Stimulated activated CD4-positive, alpha-beta T cell treated with anti-CD3 and anti-CD28 coated beads, Interleukin-15, amount 100 ng/mL, for 24 hours (primary cell): ENCODE results near the gene CEP55.

Experiments
- DNase-seq: peaks from one replicate; pipeline ENCODE4 v3.0.0-alpha.2; 2020

The CEP55 gene

DNA sequence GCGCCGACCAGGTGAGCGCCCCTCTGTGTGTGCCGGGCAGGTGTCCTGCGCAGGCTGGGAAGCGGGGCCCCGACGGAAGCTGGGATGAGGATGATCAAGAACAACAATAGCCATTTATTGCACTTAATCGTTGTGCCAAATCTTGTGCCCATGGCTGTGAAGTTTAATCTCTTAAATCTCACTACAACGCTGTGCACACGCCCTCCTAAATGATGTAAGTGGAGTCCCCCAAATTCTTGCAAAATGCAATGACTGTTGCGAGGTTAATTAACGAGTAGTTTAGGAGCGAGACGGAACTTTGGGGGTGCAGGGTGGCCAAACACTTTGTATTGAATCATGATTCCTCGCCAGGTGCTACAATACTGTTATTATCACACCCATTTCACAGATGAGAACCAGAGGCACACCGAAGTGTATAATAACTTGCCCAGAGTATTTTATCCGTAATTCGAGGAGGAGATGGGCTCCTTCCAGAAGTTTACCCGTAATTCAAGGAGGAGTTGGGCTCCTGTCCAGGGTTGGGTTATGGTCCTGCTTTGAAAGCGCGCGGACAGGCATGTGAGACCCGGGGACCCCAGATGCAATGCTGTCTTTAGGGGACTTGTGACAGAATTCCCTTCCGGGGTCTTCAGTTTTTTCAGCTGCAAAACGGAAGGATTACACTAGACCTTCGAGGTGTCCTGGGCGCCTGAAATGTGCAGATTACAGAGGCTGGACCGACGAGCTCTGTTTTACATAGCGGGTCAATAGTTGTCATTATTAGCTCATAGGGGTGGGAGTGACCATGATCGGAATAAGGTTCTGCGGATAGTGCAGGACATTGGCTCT lies 71.1 kb downstream of the CEP55 start:
- no peak for DNase-seq

DNA sequence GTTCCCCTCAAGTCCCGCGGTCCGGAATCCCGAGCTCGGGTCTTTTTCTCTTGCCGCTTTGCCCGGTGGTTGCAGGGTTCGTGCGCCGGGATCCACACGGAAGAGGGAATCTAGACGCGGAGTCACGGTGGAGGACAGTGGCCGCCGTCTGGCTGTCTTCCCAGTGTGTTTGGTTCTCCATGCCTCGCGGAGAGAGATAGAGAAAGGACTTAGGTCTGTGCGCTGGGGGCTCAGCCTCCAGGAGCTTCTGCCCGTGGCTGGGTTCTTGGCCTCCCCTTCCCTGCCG lies 71.6 kb downstream of the CEP55 start:
- no peak for DNase-seq

DNA sequence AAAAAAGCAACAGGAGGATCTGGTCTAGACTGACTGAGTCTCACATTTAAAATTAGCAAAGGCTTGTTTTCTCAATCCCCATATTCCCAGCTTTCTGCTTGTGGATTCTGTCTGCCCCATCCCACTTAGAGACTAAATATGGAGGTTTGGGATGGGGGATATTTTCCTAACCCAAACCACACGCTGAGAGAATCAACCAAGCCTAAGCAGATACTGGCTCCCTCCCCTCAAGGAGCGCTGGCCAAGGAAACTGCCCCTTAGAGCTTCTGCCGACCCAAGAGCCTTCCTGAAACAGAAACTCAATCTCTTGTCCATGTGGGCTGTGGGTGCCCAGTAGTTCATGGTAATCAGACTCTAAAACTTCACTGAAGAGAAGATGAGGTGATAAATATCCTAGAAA lies 74.0 kb downstream of the CEP55 start:
- no peak for DNase-seq

DNA sequence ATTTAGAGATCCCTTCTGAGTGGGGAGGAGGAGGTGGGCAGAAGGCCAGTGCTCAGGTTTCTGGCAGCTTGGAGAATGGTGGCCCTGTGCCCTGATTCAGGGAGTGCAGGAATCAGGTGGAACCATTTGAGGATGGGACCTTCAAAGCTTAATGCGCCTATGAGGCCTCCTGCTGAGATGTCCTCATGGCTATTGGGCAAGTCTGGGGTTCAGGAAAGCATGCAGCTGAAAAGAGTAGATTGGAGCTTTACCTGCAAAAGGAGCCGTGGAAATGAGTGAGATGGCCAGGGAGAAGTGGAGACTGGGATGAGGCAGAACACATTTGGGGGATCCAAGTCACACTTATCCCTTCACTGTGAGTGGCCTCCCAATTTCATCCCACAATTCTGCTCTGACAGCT lies 76.2 kb downstream of the CEP55 start:
- no peak for DNase-seq

DNA sequence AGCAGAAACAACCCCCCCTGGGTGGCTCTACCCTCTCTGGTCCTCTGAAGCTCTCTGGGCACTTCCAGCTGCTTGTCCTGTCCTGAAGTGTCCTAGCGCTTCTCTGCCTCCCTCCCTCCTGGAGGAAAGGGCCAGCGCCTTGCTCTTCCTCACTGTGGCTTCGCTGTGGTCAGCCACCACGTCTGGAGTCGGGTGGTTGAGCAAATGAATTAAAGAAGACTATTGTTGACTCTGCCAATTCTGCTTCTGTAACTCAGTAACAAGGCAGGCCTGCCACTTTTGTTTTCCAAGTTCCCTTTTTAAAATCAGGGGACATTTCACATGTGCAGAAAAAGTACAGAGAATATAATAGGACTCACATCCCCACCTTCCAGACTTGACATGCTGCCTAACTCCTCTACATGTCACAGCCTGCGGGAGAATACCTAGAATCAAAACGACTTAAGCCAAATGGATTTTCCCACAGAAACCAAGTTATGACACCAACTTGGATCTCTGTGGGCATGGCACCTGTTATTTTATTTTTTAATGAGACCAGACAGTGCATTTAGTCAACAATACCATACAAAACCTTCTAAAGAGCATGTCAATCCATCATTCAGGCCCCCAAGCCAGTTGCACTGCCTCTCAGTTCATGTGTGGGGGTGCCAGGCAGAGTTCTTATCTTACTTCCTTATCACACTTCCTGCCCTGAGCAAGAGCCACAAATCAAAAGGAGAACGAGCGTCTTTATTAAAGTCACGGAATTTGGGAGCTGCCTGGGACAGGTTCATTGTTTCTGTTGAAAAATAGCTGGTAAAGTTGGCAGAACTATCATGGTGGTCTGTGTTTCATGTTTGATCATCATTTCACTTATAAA lies 76.9 kb downstream of the CEP55 start:
- no peak for DNase-seq

DNA sequence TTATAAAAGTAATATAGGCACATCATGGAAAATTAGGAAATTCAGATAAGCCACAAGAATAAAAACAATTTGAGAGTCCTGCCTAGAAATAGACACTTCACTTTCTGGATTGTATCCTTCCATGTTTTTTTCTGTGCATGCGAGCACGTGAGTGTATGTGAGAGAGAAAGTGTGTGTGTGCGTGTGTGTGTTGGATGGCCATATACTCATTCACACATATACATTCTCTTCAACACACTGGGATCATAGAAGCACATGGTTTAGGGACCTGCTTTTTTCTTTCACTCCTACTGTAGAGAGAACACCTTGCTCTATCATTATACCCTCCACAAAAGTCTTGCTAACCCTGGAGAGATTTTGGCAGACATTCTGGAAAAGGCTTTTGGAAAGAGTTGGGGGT lies 77.5 kb downstream of the CEP55 start:
- DNase-seq: no peak

DNA sequence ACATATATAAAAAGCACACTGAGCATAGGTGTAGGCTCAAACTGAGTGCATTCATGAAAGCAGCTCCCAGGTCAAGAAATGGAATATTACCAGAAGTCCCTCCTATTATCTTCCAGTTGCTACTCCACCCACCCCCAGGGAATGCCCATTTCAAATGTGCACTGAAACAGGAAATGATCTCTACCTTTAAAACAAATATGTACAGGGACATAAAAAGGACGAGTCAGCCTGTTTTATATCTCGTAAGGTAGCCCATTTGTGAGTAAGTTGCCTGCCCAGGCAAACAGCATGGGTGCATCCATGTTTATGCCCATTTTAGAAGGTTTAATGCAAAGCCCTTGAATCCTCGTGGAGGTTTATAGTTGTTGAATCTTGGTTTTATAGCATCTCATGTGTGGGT lies 80.5 kb downstream of the CEP55 start:
- DNase-seq: no peak

DNA sequence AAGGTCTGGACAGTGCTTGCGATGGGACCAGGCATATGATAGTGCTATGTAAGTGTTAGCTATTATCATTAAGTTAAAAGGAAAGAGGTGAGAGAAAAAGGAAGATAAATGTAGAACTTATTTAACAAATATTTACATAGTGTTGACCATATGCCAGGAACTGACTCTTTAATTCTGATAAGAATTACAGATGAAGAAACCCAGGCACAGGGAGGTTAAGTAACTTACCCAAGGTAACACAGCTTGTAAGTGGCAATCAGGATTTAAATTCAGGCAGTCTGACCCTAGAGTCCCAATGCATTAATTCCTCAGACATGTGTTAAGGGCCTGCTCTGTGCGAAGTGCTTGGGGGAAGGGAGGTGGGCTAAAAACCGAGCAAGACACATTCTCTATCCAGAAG lies 81.2 kb downstream of the CEP55 start:
- DNase-seq: no peak
